Stimulated activated naive CD8-positive, alpha-beta T cell treated with anti-CD3 and anti-CD28 coated beads, Interleukin-15, Interleukin-2, amounts not matched to agents 100 ng/mL and 50 ng/mL, for 24 hours (primary cell): ENCODE data around the gene DSC2.

Experiments used
- H3K27ac Mint-ChIP-seq: one replicate; pipeline ENCODE4 v1.8.0; 2021; ENCODE audit warnings: mild to moderate bottlenecking, mixed read lengths
- H3K27me3 Mint-ChIP-seq: one replicate; pipeline ENCODE4 v1.8.0; 2021; ENCODE audit warnings: mixed read lengths
- H3K36me3 Mint-ChIP-seq: one replicate; pipeline ENCODE4 v1.8.0; 2021; ENCODE audit warnings: low read depth, mixed read lengths
- H3K4me1 Mint-ChIP-seq: one replicate; pipeline ENCODE4 v1.8.0; 2021; ENCODE audit warnings: low read depth, mixed read lengths
- H3K4me3 Mint-ChIP-seq: one replicate; pipeline ENCODE4 v1.8.0; 2021; ENCODE audit warnings: mild to moderate bottlenecking, mixed read lengths
- H3K9me3 Mint-ChIP-seq: one replicate; pipeline ENCODE4 v1.8.0; 2021; ENCODE audit warnings: mixed read lengths

The DSC2 gene

DNA sequence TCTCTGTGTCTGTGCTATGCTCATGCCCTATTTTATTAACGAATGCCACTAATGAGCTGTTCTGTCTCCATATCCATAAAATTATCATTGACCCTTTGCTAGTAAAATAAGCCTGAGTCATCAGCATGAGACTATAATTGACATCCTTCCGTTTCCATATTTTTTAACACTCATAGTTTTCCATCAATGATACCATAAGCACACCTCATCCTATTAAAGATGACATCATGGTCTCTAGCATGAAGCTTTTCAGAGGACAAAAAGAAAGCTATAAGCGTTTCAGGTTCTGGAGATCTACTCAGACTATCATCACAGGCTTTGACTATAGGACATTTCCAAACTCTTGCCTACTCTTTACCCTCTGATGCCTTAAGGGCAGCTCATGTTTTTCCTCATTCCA is 1.2 kb upstream of the DSC2 start:
- peaks cover 5% of the 10 kb centered on the region for H3K9me3 Mint-ChIP-seq
- H3K27ac Mint-ChIP-seq: no peak overlapping the region
- no peak overlapping the region for H3K4me3 Mint-ChIP-seq
- peaks cover 44% of the 10 kb centered on the region for H3K27me3 Mint-ChIP-seq
- H3K36me3 Mint-ChIP-seq: no peaks in the 10 kb centered on the region
- no peaks in the 10 kb centered on the region for H3K4me1 Mint-ChIP-seq

DNA sequence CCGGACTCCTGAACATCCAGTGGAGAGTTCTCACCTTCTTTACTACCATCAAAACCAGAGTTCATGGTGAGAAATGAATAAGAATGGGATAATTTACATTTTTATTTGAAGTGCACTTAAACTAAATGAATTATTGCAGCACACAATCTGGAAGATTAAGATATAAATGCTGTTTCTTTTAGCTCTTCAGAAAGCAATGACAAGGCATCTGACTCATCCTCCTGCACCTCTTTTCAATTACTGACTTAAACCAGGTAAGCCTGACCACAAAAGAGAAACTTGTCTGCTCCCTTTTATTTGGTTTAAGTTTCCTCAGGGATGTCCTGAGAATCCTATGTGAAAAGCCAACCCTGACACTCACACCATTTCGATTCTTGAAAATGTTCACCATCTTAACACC is 720 bp upstream of the DSC2 start:
- H3K4me3 Mint-ChIP-seq: no peak overlapping the region
- H3K36me3 Mint-ChIP-seq: no peaks in the 10 kb centered on the region
- peaks cover 44% of the 10 kb centered on the region for H3K27me3 Mint-ChIP-seq
- no peaks in the 10 kb centered on the region for H3K4me1 Mint-ChIP-seq
- H3K27ac Mint-ChIP-seq: no peak overlapping the region
- H3K9me3 Mint-ChIP-seq: peaks cover 5% of the 10 kb centered on the region

GRCh38 chr18:31101183-31102024 is 817 bp downstream of the DSC2 start:
- Mint-ChIP-seq H3K9me3 (peaks cover 5% of the 10 kb centered on the region), H3K27me3 (peaks cover 47% of the 10 kb centered on the region), H3K4me3 (peak overlapping the region; percentile 52), H3K36me3 (no peaks in the 10 kb centered on the region), H3K27ac (no peak overlapping the region), H3K4me1 (no peaks in the 10 kb centered on the region)

- Mint-ChIP-seq H3K4me3 (peak overlapping the region; percentile 28), H3K4me1 (no peaks in the 10 kb centered on the region), H3K9me3 (peaks cover 6% of the 10 kb centered on the region), H3K27me3 (peaks cover 47% of the 10 kb centered on the region), H3K27ac (no peak overlapping the region), H3K36me3 (no peaks in the 10 kb centered on the region)
Observed at GRCh38 chr18:31100436-31101182, 1.6 kb downstream of the DSC2 start.

DNA sequence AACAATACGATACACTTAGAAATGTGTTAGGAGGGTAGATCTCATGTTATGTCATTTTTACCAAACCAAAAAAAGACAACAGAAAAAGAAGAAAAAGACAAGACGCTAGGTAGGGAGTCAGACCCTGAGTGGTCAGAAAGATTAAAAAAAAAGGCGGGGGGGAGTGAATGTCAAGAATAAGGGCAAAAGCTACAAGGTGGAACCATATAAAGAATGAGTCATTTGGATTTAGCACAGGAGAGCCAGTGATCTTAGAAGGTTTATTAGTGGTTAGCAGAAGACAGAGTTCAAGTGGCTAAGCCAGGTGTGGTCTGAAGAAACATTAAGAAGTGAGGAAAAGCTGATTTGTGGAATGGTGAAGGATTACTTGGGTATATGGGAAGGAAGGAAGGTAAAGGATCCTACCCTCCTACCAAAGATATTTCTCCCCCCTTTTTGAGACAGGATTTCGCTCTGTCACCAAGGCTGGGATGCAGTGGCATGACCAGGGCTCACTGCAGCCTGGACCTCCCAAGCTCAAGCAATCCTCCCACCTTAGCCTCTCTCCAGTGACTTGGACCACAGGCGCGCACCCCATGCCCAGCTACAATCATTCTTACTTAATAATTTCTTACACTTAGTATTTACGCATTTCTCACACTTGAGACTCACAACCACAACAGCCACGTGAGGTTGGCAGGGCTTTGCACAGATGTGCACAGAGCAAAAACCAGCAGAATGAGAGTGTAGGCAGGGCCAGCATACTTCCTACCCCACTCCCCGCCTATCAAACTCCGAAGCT is 2.6 kb downstream of the DSC2 start:
- H3K9me3 Mint-ChIP-seq: peaks cover 9% of the 10 kb centered on the region
- no peak overlapping the region for H3K27ac Mint-ChIP-seq
- H3K27me3 Mint-ChIP-seq: peaks cover 47% of the 10 kb centered on the region
- no peaks in the 10 kb centered on the region for H3K36me3 Mint-ChIP-seq
- H3K4me1 Mint-ChIP-seq: no peaks in the 10 kb centered on the region
- no peak overlapping the region for H3K4me3 Mint-ChIP-seq

DNA sequence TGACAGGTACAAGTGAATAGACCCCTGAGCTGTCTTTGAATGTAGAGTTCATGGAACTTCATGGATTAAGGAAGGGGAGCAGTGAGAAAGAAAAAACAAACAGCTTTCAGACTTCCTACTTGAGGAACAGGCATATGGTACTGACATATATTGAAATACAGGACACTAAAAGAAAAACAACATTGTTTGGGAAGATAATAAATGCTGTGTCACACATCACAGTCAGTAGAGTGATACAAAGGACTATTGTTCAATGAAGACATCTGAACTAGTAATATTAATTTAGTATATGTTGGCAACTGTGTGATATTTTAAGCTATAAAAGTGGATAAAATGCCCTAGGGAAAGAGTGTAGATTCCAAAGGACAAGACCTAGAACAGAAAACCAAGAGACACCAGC is 3.3 kb downstream of the DSC2 start:
- Mint-ChIP-seq H3K36me3 (no peaks in the 10 kb centered on the region), H3K27me3 (peaks cover 42% of the 10 kb centered on the region), H3K9me3 (peaks cover 9% of the 10 kb centered on the region), H3K4me1 (no peaks in the 10 kb centered on the region), H3K4me3 (no peak overlapping the region), H3K27ac (no peak overlapping the region)

DNA sequence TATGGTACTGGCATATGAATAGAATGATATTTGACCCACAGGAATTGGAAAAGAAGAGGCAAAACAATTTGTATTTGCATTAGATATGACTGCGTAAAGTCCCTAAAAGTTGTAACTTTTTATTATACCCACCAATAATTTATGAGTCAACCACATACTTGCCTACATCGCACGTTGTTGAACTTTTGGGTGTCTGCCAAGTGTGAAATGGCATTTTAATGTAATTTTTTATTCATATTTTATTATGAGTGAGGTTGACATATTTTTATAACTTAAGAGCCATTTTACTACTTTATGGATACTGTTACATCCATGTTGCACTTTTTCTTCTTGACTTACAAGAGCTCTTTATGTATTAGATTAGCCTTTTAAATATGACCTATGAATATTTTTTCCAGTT is 4.6 kb downstream of the DSC2 start:
- Mint-ChIP-seq H3K4me1 (no peaks in the 10 kb centered on the region), H3K9me3 (peaks cover 9% of the 10 kb centered on the region), H3K27ac (no peak overlapping the region), H3K36me3 (no peaks in the 10 kb centered on the region), H3K27me3 (peaks cover 32% of the 10 kb centered on the region), H3K4me3 (no peak overlapping the region)

DNA sequence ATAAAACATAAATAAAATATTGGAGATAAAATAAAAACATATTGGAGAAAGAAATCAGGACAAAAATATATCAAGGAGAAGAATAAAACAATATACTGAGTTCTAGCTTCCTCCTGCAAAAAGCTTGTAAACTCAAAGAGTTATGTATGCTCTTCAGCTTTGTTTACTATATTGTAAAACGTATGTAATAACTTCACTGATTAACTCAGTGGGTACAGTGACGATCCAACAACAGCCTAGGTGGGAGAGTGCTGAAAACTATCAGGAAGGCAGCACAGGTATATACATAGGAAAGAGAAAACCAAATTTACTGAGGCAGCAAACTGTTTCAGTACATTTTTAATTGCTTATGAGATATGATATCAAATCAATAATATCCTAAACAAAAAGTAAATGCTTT is 8.3 kb downstream of the DSC2 start:
- Mint-ChIP-seq H3K27me3 (peaks cover 6% of the 10 kb centered on the region), H3K36me3 (no peaks in the 10 kb centered on the region), H3K4me3 (no peak overlapping the region), H3K27ac (no peak overlapping the region), H3K4me1 (no peaks in the 10 kb centered on the region), H3K9me3 (peaks cover 4% of the 10 kb centered on the region)

GRCh38 chr18:31093294-31093693 is 8.9 kb downstream of the DSC2 start:
- peaks cover 3% of the 10 kb centered on the region for H3K27me3 Mint-ChIP-seq

GRCh38 chr18:31091350-31091749 is 10.9 kb downstream of the DSC2 start:
- Mint-ChIP-seq H3K4me1 (no peaks in the 10 kb centered on the region), H3K27me3 (no peaks in the 10 kb centered on the region), H3K4me3 (no peak overlapping the region), H3K36me3 (no peaks in the 10 kb centered on the region), H3K27ac (no peak overlapping the region), H3K9me3 (peaks cover 3% of the 10 kb centered on the region)

More at GRCh38 chr18:31093294-31093693, 8.9 kb downstream of the DSC2 start:
- no peaks in the 10 kb centered on the region for H3K36me3 Mint-ChIP-seq
- H3K9me3 Mint-ChIP-seq: peaks cover 3% of the 10 kb centered on the region
- H3K4me1 Mint-ChIP-seq: no peaks in the 10 kb centered on the region
- H3K27ac Mint-ChIP-seq: no peak overlapping the region
- no peak overlapping the region for H3K4me3 Mint-ChIP-seq

DNA sequence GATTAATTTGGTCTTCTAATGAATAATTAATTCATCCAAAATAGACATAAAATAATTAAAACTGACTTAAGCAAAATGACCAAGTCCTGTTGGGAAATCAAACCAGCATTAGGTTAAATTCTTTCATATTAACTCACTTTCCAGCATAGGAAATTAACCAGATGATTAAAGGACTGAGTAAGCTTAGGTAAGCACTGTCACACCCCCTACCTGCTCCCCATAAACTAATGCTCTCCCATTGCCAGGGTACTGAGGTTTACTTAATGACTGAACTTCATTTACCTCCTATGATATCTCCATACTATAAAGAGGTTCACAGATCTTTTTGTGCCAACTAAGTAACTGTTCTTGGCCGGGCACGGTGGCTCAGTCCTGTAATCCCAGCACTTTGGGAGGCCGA is 13.7 kb downstream of the DSC2 start:
- H3K27ac Mint-ChIP-seq: no peak overlapping the region
- H3K4me1 Mint-ChIP-seq: no peaks in the 10 kb centered on the region
- H3K4me3 Mint-ChIP-seq: no peak overlapping the region
- H3K27me3 Mint-ChIP-seq: no peaks in the 10 kb centered on the region
- H3K9me3 Mint-ChIP-seq: no peaks in the 10 kb centered on the region
- no peaks in the 10 kb centered on the region for H3K36me3 Mint-ChIP-seq

DNA sequence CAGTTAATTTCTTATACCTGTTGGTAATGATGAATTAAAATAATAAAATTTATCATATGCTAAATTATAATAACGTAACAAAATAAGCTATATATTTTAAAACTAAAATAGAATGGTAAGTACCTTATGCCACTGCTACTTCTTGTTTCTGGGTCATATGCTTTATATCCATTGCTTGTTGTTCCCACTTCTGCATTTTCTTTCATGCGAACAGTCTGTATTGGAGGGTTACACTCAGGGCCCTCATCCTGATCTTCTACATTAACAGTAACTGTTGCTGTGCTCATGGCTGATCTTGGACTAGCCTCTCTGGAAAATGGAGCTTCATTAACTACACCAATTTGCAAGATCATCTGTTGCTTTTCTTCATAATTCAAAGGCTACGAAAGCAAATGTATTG is 22.2 kb downstream of the DSC2 start:
- peaks cover 2% of the 10 kb centered on the region for H3K9me3 Mint-ChIP-seq
- no peaks in the 10 kb centered on the region for H3K36me3 Mint-ChIP-seq
- no peak overlapping the region for H3K27ac Mint-ChIP-seq
- H3K4me3 Mint-ChIP-seq: no peak overlapping the region
- no peaks in the 10 kb centered on the region for H3K27me3 Mint-ChIP-seq
- no peaks in the 10 kb centered on the region for H3K4me1 Mint-ChIP-seq

GRCh38 chr18:31077878-31078277 is 24.3 kb downstream of the DSC2 start:
- H3K9me3 Mint-ChIP-seq: peaks cover 9% of the 10 kb centered on the region
- H3K36me3 Mint-ChIP-seq: no peaks in the 10 kb centered on the region

DNA sequence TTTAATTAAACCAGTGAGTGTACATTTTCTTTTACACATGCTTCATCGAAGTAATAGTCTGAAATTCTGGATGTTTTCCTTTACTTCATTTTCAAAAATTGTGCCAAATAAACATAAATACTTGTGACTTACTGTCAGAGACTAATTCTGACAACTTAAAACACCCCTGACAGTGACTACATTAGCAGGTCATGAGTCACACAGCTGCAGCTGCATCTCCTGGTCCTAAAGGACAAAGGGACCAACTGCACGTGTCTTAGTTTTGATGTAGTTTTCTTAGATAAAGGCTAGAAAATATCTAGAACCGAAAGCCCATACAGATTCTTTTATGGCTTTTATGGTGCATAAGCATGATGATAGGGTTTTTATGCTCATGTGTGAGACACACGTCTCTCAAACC is 30.0 kb downstream of the DSC2 start:
- H3K4me1 Mint-ChIP-seq: no peaks in the 10 kb centered on the region
- peaks cover 9% of the 10 kb centered on the region for H3K9me3 Mint-ChIP-seq
- no peak overlapping the region for H3K4me3 Mint-ChIP-seq
- H3K27me3 Mint-ChIP-seq: no peaks in the 10 kb centered on the region
- H3K27ac Mint-ChIP-seq: no peak overlapping the region
- no peaks in the 10 kb centered on the region for H3K36me3 Mint-ChIP-seq

More at GRCh38 chr18:31077878-31078277, 24.3 kb downstream of the DSC2 start:
- Mint-ChIP-seq H3K27me3 (no peaks in the 10 kb centered on the region), H3K27ac (no peak overlapping the region), H3K4me1 (no peaks in the 10 kb centered on the region), H3K4me3 (no peak overlapping the region)

- no peaks in the 10 kb centered on the region for H3K4me1 Mint-ChIP-seq
- H3K36me3 Mint-ChIP-seq: no peaks in the 10 kb centered on the region
- H3K27me3 Mint-ChIP-seq: no peaks in the 10 kb centered on the region
- H3K9me3 Mint-ChIP-seq: peaks cover 9% of the 10 kb centered on the region
- no peak overlapping the region for H3K4me3 Mint-ChIP-seq
- H3K27ac Mint-ChIP-seq: no peak overlapping the region
Observed at GRCh38 chr18:31070206-31070605, 32.0 kb downstream of the DSC2 start.
